NCI-H345 treated with DMSO at 0.1 percent for 48 hours (cell line): ENCODE measurements around the gene KRT86.
"Not testable (repeated sequence)": the region's sequence is repeated elsewhere in the genome, so short reads cannot be mapped to it uniquely, and the experiment has no call there.

Experiments used
- DNase-seq: peaks from one replicate; lab custom pipeline; 2025; ENCODE audit not compliant: unreplicated experiment; lab: John Stamatoyannopoulos, UW

Gene KRT86

DNA sequence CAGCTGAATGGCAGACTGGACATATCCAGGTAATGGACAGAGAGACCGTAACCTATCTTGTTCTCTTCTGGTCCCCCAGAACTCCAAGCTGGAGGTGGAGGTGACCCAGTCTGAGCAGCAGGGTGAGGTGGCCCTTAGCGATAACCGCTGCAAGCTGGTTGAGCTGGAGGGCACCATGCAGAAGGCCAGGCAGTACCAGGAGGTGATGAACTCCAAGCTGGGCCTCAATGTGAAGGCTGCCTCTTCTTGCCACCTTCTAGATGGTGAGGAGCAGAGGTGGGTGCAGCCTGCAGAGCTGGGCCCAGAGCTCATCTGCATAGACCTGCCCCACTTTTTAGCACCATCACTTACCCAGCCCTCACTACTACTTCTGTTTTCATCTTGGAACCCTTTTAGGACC is 7.2 kb upstream of the KRT86 start:
- DNase-seq = no peak

DNA sequence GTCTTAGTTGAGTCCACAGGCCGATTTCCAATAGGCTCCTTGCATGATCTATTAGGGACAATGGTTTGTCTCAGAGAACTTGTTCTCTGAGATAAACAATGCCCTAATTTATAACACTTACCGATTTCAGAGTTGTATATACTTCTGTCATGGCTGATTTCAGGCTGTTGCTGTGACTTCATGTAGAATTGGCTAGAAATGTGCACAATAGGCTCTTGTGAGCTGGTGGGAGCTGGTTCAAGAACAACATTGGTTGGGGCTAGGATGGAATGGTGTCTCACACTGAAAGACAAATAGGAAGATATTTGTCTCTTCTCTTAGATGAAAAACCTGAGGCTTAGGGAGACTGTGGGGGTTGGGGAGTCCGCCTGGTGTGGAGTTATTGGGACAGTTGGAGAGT is 6.7 kb upstream of the KRT86 start:
- DNase-seq = no peak

DNA sequence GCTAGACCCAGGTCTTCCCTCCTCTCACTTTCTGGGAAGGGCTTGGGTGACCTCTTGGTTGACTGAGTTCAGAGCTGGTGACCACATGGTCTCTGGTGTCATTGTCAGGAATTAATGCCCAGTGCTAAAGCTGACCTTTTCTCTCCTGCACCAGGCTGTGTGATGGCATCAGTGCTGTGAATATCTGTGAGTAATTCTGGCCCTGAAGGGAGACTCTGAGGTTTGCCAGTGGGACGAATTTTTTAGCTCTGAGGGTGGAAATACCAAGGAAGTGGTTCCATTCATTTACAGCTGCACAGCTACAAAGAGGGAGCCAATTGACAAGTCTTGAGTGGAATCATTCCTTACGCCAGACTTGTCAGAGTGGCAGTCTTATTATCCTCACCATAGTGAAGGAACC is 6.2 kb upstream of the KRT86 start:
- DNase-seq = no peak

DNA sequence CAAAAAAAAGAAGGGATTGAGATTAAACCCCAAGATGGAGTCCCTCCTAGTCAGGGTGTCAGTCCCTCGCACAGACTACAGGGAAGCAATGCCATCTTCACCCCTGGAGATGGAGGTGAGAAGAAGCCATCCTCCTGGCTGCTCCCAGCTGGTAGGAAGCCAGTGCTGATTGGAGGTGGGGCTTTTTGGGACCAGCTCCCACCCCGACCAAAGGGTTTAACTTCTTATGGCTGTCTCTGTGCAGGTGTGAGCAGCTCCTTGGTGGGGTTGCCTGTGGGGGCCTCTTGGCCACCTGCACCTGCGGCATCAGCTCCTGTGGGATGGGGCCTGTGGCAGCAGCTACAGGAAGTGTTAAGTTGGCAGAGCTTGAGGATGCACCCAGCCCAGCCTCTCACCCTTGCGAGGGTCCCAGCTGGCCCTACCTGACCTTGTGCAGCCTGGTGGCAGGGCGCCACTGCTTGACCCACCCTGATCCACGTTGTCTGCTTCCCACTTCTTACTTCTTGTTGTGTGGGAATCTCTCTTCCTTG is 3.8 kb upstream of the KRT86 start:
- DNase-seq = no peak

- DNase-seq = no peak
Observed at GRCh38 chr12:52271158-52271557, 3.3 kb upstream of the KRT86 start.

GRCh38 chr12:52275686-52276085 is 1.2 kb downstream of the KRT86 start:
- DNase-seq = no peak

DNA sequence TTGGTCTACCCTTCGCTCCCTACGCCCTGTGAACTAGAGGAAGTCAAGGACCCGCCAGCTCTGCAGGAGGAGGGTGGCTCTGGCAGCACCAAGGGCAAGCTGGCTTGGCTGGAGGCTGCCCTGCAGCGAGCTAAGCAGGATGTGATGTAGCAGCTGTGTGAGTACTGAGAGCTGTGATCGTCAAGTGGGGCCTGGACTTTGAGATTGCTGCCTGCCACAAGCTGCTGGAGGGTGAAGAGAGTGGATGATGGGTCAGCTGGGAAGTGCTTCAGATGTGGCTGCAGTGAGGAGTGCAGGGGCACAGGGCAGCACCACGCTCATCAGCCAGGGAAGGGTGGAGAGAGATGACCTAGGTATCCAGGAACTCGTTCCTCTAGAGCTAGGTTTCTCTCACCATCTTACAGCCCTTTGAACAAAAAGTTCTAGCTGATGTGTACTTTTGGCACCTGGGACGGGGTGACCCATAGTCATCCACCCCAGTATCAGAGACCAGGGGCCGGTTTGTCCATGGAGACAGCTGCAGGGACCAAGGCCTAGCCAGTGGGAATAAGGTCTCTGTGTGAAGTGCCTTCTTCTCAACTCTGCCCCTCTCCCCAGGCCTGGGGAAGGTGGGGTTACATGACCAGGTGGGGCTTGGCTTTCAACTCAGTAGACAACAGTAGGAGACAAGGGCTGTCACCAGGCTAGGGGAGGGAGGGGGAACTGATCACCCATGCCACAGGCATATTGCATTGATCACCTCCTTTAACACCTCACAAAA is 3.2 kb downstream of the KRT86 start:
- no peak for DNase-seq

GRCh38 chr12:52278575-52279421 is 4.4 kb downstream of the KRT86 start:
- DNase-seq = peak; percentile 63

GRCh38 chr12:52279422-52280318 is 5.2 kb downstream of the KRT86 start:
- no peak for DNase-seq

DNA sequence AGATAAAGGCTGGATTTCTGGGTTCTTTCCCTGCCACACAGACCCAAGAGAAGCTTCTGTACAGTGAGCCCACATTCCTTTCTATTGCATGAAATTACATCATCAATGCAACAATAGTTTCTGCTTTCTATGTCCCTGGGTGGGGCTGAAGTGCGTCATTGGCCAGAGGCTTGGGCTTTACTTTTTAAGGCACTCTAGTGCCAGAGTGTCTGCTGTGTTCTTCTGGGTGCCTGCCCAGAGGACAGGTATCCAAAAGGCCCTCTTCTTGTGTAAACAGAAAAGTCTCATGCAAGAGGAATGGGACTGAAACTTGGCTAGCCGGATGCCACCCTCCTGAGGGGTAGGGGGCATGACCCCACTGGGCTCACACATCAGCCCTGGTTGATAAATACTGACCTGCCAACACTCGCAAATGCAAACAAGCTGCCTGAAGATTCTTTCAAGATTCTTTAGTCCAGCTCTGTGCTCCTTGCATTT is 5.9 kb downstream of the KRT86 start:
- no peak for DNase-seq

DNA sequence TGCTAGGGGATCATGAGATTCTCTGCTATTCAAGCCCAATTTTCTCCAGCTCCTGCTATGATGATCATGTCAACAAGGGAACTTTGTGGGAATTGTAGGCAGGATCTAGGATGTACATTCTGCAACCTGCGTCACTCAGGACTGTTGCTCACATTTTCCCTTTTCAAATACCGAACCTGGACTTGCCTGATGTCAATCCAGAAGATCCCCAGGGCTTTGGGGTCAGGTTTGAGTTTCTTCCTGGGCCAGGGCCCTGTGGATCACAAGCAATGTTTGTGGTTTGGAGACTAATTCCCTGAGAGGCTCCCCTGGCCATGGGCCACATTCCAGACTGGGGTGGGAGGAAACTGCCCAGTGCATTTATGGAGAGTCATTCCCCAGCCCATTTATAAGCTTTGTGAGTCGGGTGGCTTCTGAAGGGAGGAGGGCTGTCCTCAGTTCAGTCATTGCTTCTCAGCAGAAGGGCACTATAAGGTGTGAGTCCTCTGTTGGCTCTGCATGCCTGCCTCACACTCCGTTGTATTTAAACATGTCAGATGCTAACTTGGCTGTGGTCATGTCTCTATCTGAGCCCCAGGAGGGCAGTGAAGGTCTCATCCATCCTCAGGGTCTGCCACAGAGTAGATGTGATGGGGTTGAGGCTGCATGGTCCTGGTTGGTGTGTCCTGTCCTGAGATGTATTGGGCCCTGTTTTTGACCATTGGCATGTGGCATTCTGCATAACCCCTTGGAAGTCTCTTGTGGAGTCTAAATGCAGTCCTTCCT is 6.5 kb downstream of the KRT86 start:
- DNase-seq = no peak

- no peak for DNase-seq
Observed at GRCh38 chr12:52284562-52285171, 10.2 kb downstream of the KRT86 start.

DNA sequence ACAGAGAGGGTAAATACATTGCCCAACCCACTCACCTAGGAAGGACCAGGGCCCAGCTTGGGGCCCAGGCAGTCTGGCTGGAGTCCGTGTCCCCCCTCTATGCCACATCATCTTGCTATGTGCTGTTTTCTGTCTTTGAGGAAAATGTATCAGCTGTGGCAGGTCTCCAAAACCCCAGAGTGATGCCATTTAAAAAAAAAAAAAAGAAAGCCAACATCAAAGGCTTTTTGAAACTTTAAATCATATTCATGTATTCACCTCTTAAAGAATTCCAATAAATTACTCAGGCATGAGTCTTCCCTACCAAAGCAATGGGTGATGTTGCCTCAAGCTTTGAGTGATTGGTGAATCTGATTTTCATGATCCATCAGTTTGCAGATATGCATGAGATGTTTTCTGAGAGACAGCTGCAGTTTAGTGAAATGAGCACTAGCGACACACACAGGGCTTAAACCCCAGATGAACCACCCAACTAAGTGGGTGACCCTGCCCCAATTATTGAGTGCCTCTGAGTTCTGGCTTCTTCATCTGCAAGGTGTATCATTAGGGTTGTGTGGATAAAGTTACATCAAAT is 10.8 kb downstream of the KRT86 start:
- DNase-seq = no peak

GRCh38 chr12:52285851-52286530 is 11.5 kb downstream of the KRT86 start:
- no peak for DNase-seq

- not testable (repeated sequence) for DNase-seq
Observed at GRCh38 chr12:52286857-52287785, 12.7 kb downstream of the KRT86 start.

GRCh38 chr12:52287816-52288805 is 13.7 kb downstream of the KRT86 start:
- not testable (repeated sequence) for DNase-seq
